ENCODE results near the gene FNIP1.

DNA sequence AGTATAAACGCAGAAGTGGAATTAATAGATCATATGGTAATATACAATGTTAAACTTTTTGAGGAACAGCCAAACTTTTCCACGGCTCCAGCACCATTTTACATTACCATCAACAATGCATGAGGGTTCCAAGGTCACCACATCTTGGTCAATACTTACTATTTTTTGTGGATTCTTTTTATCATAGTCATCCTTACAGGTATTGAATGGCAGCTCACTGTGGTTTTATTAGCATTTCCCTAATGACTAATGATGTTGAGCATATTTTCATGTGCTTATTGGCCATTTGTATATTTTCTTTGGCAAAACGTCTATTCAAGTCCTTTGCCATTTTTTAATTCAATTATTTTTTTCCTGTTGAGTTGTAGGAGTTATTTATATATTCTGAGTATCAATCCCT is 147.7 kb downstream of the FNIP1 start:
- TF ChIP-seq POLR2A (IDR thresholded peaks at IDR 0.05) (no peak), POLR2AphosphoS5 (IDR thresholded peaks at IDR 0.05; ENCODE audit: insufficient read depth in 1 of 2, low read depth in 1 of 2) (no peak)
- TF ChIP-seq, protein P1, sequence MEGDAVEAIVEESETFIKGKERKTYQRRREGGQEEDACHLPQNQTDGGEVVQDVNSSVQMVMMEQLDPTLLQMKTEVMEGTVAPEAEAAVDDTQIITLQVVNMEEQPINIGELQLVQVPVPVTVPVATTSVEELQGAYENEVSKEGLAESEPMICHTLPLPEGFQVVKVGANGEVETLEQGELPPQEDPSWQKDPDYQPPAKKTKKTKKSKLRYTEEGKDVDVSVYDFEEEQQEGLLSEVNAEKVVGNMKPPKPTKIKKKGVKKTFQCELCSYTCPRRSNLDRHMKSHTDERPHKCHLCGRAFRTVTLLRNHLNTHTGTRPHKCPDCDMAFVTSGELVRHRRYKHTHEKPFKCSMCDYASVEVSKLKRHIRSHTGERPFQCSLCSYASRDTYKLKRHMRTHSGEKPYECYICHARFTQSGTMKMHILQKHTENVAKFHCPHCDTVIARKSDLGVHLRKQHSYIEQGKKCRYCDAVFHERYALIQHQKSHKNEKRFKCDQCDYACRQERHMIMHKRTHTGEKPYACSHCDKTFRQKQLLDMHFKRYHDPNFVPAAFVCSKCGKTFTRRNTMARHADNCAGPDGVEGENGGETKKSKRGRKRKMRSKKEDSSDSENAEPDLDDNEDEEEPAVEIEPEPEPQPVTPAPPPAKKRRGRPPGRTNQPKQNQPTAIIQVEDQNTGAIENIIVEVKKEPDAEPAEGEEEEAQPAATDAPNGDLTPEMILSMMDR (IDR thresholded peaks at IDR 0.05), result no peak

Data from vagina (tissue), 2 donors.